HUES6 (cell line): Measurements from ENCODE around the gene XAF1.

Experiments
- H3K27ac ChIP-seq: 2 replicates; pipeline ENCODE4 v1.7.0; 2013; ENCODE audit warnings: low read depth, mild to moderate bottlenecking, low read length, inconsistent platforms
- H3K27me3 ChIP-seq: 2 replicates; pipeline ENCODE4 v1.6.1; 2013; ENCODE audit warnings: low read length; ENCODE audit not compliant: control insufficient read depth, insufficient read depth
- H3K36me3 ChIP-seq: 2 replicates; pipeline ENCODE4 v1.6.1; 2013; ENCODE audit warnings: low read length; ENCODE audit not compliant: control insufficient read depth, insufficient read depth
- H3K4me1 ChIP-seq: 2 replicates; pipeline ENCODE4 v1.6.1; 2013; ENCODE audit warnings: low read length; ENCODE audit not compliant: control insufficient read depth, insufficient read depth
- H3K4me3 ChIP-seq: 2 replicates; pipeline ENCODE4 v1.5.1; 2013; ENCODE audit warnings: low read depth, low read length
- H3K9ac ChIP-seq: one replicate; pipeline ENCODE4 v1.6.1; 2013; ENCODE audit warnings: mild to moderate bottlenecking, low read length
- H3K9me3 ChIP-seq: 2 replicates; pipeline ENCODE4 v1.6.1; 2013; ENCODE audit warnings: low read depth, low read length; ENCODE audit not compliant: control insufficient read depth, insufficient read depth

XAF1 gene

GRCh38 chr17:6780886-6781285 is 25.0 kb downstream of the XAF1 start:
- Histone ChIP-seq H3K27me3 (peaks cover 55% of the 10 kb centered on the region), H3K27ac (no peak overlapping the region), H3K36me3 (no peaks in the 10 kb centered on the region), H3K4me3 (no peak overlapping the region), H3K4me1 (no peaks in the 10 kb centered on the region), H3K9me3 (no peaks in the 10 kb centered on the region), H3K9ac (no peak overlapping the region)

- Histone ChIP-seq H3K27me3 (peaks cover 49% of the 10 kb centered on the region), H3K9ac (no peak overlapping the region), H3K9me3 (no peaks in the 10 kb centered on the region), H3K36me3 (no peaks in the 10 kb centered on the region), H3K4me3 (no peak overlapping the region), H3K27ac (no peak overlapping the region), H3K4me1 (no peaks in the 10 kb centered on the region)
Observed at GRCh38 chr17:6782244-6782643, 26.4 kb downstream of the XAF1 start.

GRCh38 chr17:6786618-6787017 is 30.8 kb downstream of the XAF1 start:
- H3K27me3 ChIP-seq, result peaks cover 31% of the 10 kb centered on the region
- H3K9me3 ChIP-seq, result no peaks in the 10 kb centered on the region
- no peaks in the 10 kb centered on the region for H3K4me1 ChIP-seq
- no peak overlapping the region for H3K9ac ChIP-seq
- no peaks in the 10 kb centered on the region for H3K36me3 ChIP-seq
- H3K4me3 ChIP-seq, result no peak overlapping the region
- H3K27ac ChIP-seq, result no peak overlapping the region

- Histone ChIP-seq H3K27me3 (peaks cover 30% of the 10 kb centered on the region), H3K36me3 (no peaks in the 10 kb centered on the region), H3K4me1 (no peaks in the 10 kb centered on the region), H3K9me3 (no peaks in the 10 kb centered on the region), H3K27ac (no peak overlapping the region), H3K9ac (no peak overlapping the region), H3K4me3 (no peak overlapping the region)
Observed at GRCh38 chr17:6787081-6787693, 31.3 kb downstream of the XAF1 start.

GRCh38 chr17:6789146-6789545 is 33.3 kb downstream of the XAF1 start:
- no peak overlapping the region for H3K9ac ChIP-seq
- no peaks in the 10 kb centered on the region for H3K9me3 ChIP-seq
- no peak overlapping the region for H3K4me3 ChIP-seq
- no peaks in the 10 kb centered on the region for H3K36me3 ChIP-seq
- no peaks in the 10 kb centered on the region for H3K4me1 ChIP-seq
- no peak overlapping the region for H3K27ac ChIP-seq
- peaks cover 36% of the 10 kb centered on the region for H3K27me3 ChIP-seq

GRCh38 chr17:6793748-6794493 is 38.1 kb downstream of the XAF1 start:
- Histone ChIP-seq H3K4me3 (no peak overlapping the region), H3K27me3 (peaks cover 25% of the 10 kb centered on the region), H3K36me3 (no peaks in the 10 kb centered on the region), H3K27ac (no peak overlapping the region), H3K9me3 (no peaks in the 10 kb centered on the region), H3K4me1 (no peaks in the 10 kb centered on the region), H3K9ac (no peak overlapping the region)

GRCh38 chr17:6796017-6796886 is 40.4 kb downstream of the XAF1 start:
- H3K4me1 ChIP-seq, result no peaks in the 10 kb centered on the region
- H3K27me3 ChIP-seq, result peaks cover 12% of the 10 kb centered on the region; the same call in 1 of the 2 replicates
- H3K9ac ChIP-seq, result no peak overlapping the region
- H3K36me3 ChIP-seq, result no peaks in the 10 kb centered on the region
- H3K4me3 ChIP-seq, result no peak overlapping the region
- no peak overlapping the region for H3K27ac ChIP-seq
- no peaks in the 10 kb centered on the region for H3K9me3 ChIP-seq

- Histone ChIP-seq H3K4me3 (no peak overlapping the region), H3K27me3 (peaks cover 7% of the 10 kb centered on the region; the same call in 1 of the 2 replicates), H3K9ac (no peak overlapping the region), H3K36me3 (no peaks in the 10 kb centered on the region), H3K27ac (no peak overlapping the region), H3K4me1 (no peaks in the 10 kb centered on the region), H3K9me3 (no peaks in the 10 kb centered on the region)
Observed at GRCh38 chr17:6796887-6797490, 41.1 kb downstream of the XAF1 start.

GRCh38 chr17:6797718-6798351 is 42.0 kb downstream of the XAF1 start:
- Histone ChIP-seq H3K9ac (no peak overlapping the region), H3K9me3 (no peaks in the 10 kb centered on the region), H3K27ac (no peak overlapping the region), H3K27me3 (no peaks in the 10 kb centered on the region), H3K4me1 (no peaks in the 10 kb centered on the region), H3K36me3 (no peaks in the 10 kb centered on the region), H3K4me3 (no peak overlapping the region)

GRCh38 chr17:6799738-6800137 is 43.9 kb downstream of the XAF1 start:
- Histone ChIP-seq H3K27me3 (no peaks in the 10 kb centered on the region), H3K9ac (no peak overlapping the region), H3K27ac (no peak overlapping the region), H3K9me3 (no peaks in the 10 kb centered on the region), H3K4me1 (no peaks in the 10 kb centered on the region), H3K4me3 (no peak overlapping the region), H3K36me3 (no peaks in the 10 kb centered on the region)
